Natural killer cell treated with Interleukin-12 subunit alpha and Interleukin-12 subunit beta and Interleukin-15 and Interleukin-18, amount 100 ng/mL, for 72 hours (primary cell): Measurements from ENCODE around the gene IRF2. TPM values are rescaled to one million over a fixed set of nuclear protein-coding genes. Genes with fewer than 3 reads are reported as not detected.

Experiments used
- ATAC-seq, 2 donors: fragments of 150-1000 bp; cut with Tn5 transposase in 1 of 2; sonication (Bioruptor Pico), chemical (Tn5 transposase) in 1 of 2; 2 replicates each; pipeline ENCODE4 v1.10.0; 2021
- DNase-seq: peaks from one replicate; pipeline ENCODE4 v3.0.0; 2022; ENCODE audit warnings: low spot score
- H3K27ac Mint-ChIP-seq, 2 donors: 1 replicate in 1 of 2; 2 replicates in 1 of 2; pipeline ENCODE4 v1.8.0; 2022; ENCODE audit warnings: mixed read lengths in 2 of 2, mild to moderate bottlenecking in 1 of 2, moderate library complexity in 1 of 2
- H3K27me3 Mint-ChIP-seq, 2 donors: 1 replicate in 1 of 2; 2 replicates in 1 of 2; pipeline ENCODE4 v1.8.0; 2022; ENCODE audit warnings: mixed read lengths in 2 of 2
- H3K36me3 Mint-ChIP-seq: one replicate; pipeline ENCODE4 v1.8.0; 2022; ENCODE audit warnings: mixed read lengths
- H3K4me1 Mint-ChIP-seq, 2 donors: 1 replicate in 1 of 2; 2 replicates in 1 of 2; pipeline ENCODE4 v1.8.0; 2022; ENCODE audit warnings: low read depth in 2 of 2, mixed read lengths in 2 of 2, mild to moderate bottlenecking in 1 of 2
- H3K4me3 Mint-ChIP-seq: one replicate; pipeline ENCODE4 v1.8.0; 2022; ENCODE audit warnings: mixed read lengths
- H3K9me3 Mint-ChIP-seq: 2 replicates; pipeline ENCODE4 v1.8.0; 2022; ENCODE audit warnings: mixed read lengths
- total RNA-seq, 2 donors: library from RNA; stranded (reverse); gene quantifications; one replicate each; pipeline ENCODE4 v1.2.3, GENCODE V29; 2022

The IRF2 gene
- total RNA-seq, 2 donors from 2014 or later: 55.2 to 67.8 TPM

- DNase-seq: no peak
- no peaks in the 10 kb centered on the region for H3K36me3 Mint-ChIP-seq
- H3K27me3 Mint-ChIP-seq: no peaks in the 10 kb centered on the region
- peaks cover 64 to 73% of the 10 kb centered on the region in 2 donors for H3K4me1 Mint-ChIP-seq
- no peak overlapping the region for H3K4me3 Mint-ChIP-seq
- H3K9me3 Mint-ChIP-seq: no peaks in the 10 kb centered on the region
- peak overlapping the region in 1 of 2 donors; percentile 68 for H3K27ac Mint-ChIP-seq
- ATAC-seq: no peak
Observed at GRCh38 chr4:184451726-184452125, 22.6 kb downstream of the IRF2 start.

GRCh38 chr4:184450743-184451535, 23.4 kb downstream of the IRF2 start:
- peak overlapping the region in 1 of 2 donors; percentile 68 for H3K27ac Mint-ChIP-seq

DNA sequence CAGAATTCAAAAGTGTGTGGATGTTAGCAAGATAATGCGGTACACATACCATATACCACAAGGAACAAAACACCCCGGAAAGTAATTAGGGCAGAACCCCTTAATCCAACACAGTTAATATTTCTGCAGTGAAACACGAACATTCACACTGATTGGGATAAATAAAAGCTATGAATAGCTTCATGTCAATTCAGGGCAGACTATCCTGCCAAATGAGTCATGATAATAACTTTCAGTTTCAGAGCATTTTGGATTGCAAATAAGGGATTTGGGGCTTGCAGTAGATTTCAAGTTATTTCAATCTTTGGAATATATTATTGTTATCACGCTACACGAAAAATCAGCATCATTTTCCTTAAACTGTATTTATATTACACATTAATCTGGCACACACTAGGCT, 24.3 kb downstream of the IRF2 start:
- Mint-ChIP-seq H3K27ac (peak overlapping the region; percentile 83 to 88), H3K9me3 (no peaks in the 10 kb centered on the region), H3K4me1 (peaks cover 71 to 72% of the 10 kb centered on the region in 2 donors), H3K36me3 (peaks cover 7% of the 10 kb centered on the region), H3K4me3 (peak overlapping the region; percentile 83), H3K27me3 (no peaks in the 10 kb centered on the region)
- DNase-seq: no peak
- no peak for ATAC-seq

More at GRCh38 chr4:184450743-184451535, 23.4 kb downstream of the IRF2 start:
- no peaks in the 10 kb centered on the region for H3K9me3 Mint-ChIP-seq
- peaks cover 3% of the 10 kb centered on the region for H3K36me3 Mint-ChIP-seq
- no peaks in the 10 kb centered on the region for H3K27me3 Mint-ChIP-seq
- DNase-seq (no peak), ATAC-seq (no peak)
- H3K4me1 Mint-ChIP-seq: peaks cover 70 to 74% of the 10 kb centered on the region in 2 donors
- no peak overlapping the region for H3K4me3 Mint-ChIP-seq

- Mint-ChIP-seq H3K27me3 (no peaks in the 10 kb centered on the region), H3K36me3 (peaks cover 7% of the 10 kb centered on the region), H3K4me1 (peaks cover 69 to 74% of the 10 kb centered on the region in 2 donors), H3K27ac (peak overlapping the region; percentile 83 to 88), H3K4me3 (peak overlapping the region; percentile 83), H3K9me3 (no peaks in the 10 kb centered on the region)
- DNase-seq (no peak), ATAC-seq (peak; percentile 78 to 83)
Observed at GRCh38 chr4:184448821-184449220, 25.5 kb downstream of the IRF2 start.

DNA sequence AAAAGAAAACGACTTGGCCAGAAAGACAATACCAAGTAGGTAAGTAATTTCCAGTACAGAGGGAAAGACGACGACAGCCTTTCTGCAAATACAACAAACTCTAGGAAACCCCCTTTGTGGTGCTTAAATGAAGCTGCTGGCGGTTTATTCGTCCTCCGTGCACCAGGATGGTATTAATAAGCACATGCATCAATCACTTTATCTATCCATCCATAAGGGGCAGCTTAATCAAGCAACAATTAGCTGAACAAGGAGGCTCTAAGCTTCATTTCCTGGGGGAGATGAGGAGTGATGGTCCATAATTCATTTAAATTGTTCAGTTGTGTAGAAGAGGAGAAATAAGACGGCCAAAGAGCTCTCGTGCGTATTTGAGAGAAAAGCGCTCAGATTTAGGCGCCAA, 26.2 kb downstream of the IRF2 start:
- H3K4me1 Mint-ChIP-seq: peaks cover 69 to 75% of the 10 kb centered on the region in 2 donors
- H3K27me3 Mint-ChIP-seq: no peaks in the 10 kb centered on the region
- H3K27ac Mint-ChIP-seq: peak overlapping the region; percentile 83 to 88
- H3K36me3 Mint-ChIP-seq: peaks cover 7% of the 10 kb centered on the region
- DNase-seq (no peak), ATAC-seq (no peak)
- no peaks in the 10 kb centered on the region for H3K9me3 Mint-ChIP-seq
- peak overlapping the region; percentile 83 for H3K4me3 Mint-ChIP-seq

DNA sequence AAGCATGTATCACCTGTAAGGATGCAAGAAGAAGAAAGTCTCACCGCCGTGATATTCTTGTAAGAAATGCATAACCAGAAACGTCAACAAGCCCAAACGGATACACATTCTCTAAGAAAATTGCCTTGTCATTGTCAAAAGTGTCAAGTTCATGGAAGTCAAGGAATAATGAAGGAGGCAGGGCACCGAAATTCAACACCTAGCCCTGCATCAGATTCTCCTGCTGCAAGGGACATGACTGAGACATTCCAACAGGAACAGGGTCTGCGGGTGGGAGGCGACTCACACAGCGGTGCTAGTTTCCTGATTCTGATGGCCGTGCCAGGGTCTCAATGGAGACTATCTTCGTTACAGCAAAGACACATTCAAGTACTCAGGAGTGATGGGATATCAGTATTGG, 26.7 kb downstream of the IRF2 start:
- DNase-seq (no peak), ATAC-seq (no peak)
- Mint-ChIP-seq H3K27me3 (no peaks in the 10 kb centered on the region), H3K36me3 (peaks cover 7% of the 10 kb centered on the region), H3K9me3 (no peaks in the 10 kb centered on the region), H3K4me3 (peak overlapping the region; percentile 83), H3K4me1 (peaks cover 72 to 76% of the 10 kb centered on the region in 2 donors), H3K27ac (peak overlapping the region; percentile 83 to 88)

DNA sequence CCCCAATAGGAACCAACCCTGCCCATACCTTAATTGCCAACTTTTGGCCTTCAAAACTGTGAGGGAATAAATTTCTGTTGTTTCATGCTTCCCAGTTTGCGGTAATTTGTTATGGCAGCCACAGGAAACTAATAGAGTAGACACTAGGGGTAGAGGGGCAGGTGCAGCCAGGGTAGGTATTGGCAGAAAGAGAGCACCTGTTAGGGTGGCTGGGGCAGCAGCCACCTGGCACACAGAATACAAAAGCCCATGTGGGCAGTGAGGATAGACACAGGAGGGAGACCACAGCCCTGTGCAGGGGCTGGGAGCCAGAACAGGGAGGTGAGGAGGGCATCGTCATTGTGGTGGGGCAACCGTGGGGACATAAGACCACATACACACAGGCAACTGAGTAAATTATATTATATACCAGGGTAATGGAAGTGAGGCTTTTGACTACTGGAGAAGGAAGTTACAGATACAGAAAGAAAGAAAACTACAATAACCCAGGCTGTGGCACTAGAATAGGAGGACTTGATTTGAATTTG, 28.2 kb downstream of the IRF2 start:
- no peaks in the 10 kb centered on the region for H3K9me3 Mint-ChIP-seq
- H3K27me3 Mint-ChIP-seq: no peaks in the 10 kb centered on the region
- peaks cover 7% of the 10 kb centered on the region for H3K36me3 Mint-ChIP-seq
- ATAC-seq (no peak), DNase-seq (no peak)
- H3K4me3 Mint-ChIP-seq: peak overlapping the region; percentile 13
- peak overlapping the region; percentile 83 to 88 for H3K27ac Mint-ChIP-seq
- H3K4me1 Mint-ChIP-seq: peaks cover 79 to 83% of the 10 kb centered on the region in 2 donors

GRCh38 chr4:184444953-184445309, 29.4 kb downstream of the IRF2 start:
- peaks cover 86 to 91% of the 10 kb centered on the region in 2 donors for H3K4me1 Mint-ChIP-seq
- H3K9me3 Mint-ChIP-seq: no peaks in the 10 kb centered on the region
- peaks cover 7% of the 10 kb centered on the region for H3K36me3 Mint-ChIP-seq
- DNase-seq: peak; percentile 65
- H3K4me3 Mint-ChIP-seq: peak overlapping the region; percentile 33
- H3K27me3 Mint-ChIP-seq: no peaks in the 10 kb centered on the region
- peak overlapping the region; percentile 74 to 88 for H3K27ac Mint-ChIP-seq
- ATAC-seq: peak; percentile 73

DNA sequence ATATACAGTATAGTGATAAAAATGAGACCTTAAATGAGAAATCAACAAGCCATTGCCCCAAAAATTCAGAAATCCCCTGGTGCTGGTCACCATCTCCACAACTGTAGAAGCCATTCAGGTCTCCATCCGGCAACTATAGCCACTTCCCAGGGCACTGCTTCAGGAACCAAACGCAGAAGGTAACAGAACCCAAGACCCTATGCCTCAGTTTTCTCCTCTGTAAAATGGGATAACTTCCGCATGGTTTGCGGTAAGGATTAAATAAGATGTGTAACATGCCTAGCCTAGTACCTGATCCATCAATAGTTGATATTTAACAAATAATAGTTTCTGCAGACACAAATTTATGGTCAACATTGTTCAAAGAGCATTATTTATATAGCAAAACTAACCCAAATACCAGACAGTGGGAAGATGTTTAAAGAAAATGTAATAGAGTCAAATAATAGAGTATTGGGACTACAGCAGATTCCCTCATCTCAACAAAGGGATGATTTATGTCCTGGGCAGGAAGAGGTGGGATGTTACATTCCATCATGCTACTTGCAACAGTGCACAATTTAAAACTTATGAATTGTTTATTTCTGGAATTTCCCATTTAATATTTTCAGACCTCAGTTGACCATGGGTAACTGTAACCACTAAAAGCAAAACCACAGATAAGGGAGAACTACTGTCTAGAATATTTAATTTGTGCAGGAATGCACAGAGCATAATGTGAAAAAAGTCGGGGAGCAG, 30.0 kb downstream of the IRF2 start:
- no peaks in the 10 kb centered on the region for H3K9me3 Mint-ChIP-seq
- H3K27ac Mint-ChIP-seq: peak overlapping the region; percentile 74 to 88
- H3K4me1 Mint-ChIP-seq: peaks cover 84 to 86% of the 10 kb centered on the region in 2 donors
- peak overlapping the region; percentile 33 for H3K4me3 Mint-ChIP-seq
- peaks cover 7% of the 10 kb centered on the region for H3K36me3 Mint-ChIP-seq
- ATAC-seq: no peak
- DNase-seq: no peak
- no peaks in the 10 kb centered on the region for H3K27me3 Mint-ChIP-seq

- Mint-ChIP-seq H3K27ac (peak overlapping the region; percentile 4 to 88), H3K9me3 (no peaks in the 10 kb centered on the region), H3K36me3 (peaks cover 7% of the 10 kb centered on the region), H3K27me3 (no peaks in the 10 kb centered on the region), H3K4me1 (peaks cover 80 to 82% of the 10 kb centered on the region in 2 donors), H3K4me3 (no peak overlapping the region)
- ATAC-seq (no peak), DNase-seq (no peak)
Observed at GRCh38 chr4:184443318-184443717, 31.0 kb downstream of the IRF2 start.

DNA sequence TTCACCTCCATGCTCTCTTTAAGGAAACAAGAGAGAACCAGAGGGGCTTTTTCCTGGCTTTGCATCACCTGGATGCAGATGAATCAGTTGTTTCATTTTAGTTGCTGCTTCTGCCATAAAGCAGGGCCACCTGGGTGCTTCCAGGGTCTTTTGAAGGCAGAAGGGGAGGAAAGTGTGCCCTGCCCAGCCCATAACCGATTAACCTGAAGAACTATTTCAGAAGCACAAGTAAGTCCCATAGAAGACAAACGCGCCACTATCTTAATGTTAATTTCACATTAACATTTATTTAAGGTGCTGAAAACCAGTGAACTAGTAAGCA, 32.1 kb downstream of the IRF2 start:
- peaks cover 78 to 82% of the 10 kb centered on the region in 2 donors for H3K4me1 Mint-ChIP-seq
- DNase-seq (no peak), ATAC-seq (no peak)
- peaks cover 7% of the 10 kb centered on the region for H3K36me3 Mint-ChIP-seq
- no peaks in the 10 kb centered on the region for H3K9me3 Mint-ChIP-seq
- H3K27ac Mint-ChIP-seq: no peak overlapping the region
- no peak overlapping the region for H3K4me3 Mint-ChIP-seq
- no peaks in the 10 kb centered on the region for H3K27me3 Mint-ChIP-seq

DNA sequence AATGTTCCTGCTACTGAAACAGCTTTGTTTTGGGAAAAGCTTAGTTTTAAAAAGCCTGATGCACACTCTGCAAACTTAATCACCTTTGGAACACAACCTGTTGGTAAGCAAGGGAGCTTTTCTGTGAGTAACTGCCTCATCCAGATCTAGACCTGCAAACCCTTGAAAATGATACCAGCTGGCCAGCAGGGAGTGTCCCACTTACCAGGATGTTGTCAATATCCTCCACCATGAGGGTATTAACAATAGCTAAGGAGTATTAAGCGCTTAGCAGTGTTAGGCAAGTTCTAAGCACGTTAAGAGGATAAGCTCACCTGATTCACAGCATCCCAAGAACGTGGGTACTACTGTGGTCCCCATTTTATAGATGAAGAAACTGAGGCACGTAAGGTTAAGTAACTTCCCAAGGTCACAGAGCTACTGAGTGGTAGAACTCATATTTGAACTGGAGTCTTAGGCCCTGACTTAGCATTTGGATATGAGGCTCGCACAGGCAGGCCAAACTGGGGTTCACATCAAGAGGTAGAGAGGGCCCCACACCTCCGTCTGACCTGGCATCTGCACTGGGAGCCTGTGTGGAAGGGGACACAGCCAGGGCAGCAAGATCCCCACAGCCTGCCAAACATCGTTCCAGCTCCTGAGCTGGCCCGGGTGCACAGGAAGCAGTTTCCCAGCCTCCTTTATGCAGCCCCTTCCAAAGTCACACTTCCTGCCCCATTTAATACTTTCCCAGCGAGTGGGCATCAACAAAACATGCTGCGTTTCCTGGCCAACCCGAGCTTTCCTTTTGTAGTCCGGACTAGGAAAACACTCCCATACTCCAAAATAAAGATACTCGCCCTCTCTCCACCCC, 32.7 kb downstream of the IRF2 start:
- Mint-ChIP-seq H3K9me3 (no peaks in the 10 kb centered on the region), H3K4me1 (peaks cover 76 to 80% of the 10 kb centered on the region in 2 donors), H3K4me3 (no peak overlapping the region), H3K36me3 (peaks cover 7% of the 10 kb centered on the region), H3K27ac (peak overlapping the region in 1 of 2 donors; percentile 38), H3K27me3 (no peaks in the 10 kb centered on the region)
- ATAC-seq (no peak), DNase-seq (no peak)

DNA sequence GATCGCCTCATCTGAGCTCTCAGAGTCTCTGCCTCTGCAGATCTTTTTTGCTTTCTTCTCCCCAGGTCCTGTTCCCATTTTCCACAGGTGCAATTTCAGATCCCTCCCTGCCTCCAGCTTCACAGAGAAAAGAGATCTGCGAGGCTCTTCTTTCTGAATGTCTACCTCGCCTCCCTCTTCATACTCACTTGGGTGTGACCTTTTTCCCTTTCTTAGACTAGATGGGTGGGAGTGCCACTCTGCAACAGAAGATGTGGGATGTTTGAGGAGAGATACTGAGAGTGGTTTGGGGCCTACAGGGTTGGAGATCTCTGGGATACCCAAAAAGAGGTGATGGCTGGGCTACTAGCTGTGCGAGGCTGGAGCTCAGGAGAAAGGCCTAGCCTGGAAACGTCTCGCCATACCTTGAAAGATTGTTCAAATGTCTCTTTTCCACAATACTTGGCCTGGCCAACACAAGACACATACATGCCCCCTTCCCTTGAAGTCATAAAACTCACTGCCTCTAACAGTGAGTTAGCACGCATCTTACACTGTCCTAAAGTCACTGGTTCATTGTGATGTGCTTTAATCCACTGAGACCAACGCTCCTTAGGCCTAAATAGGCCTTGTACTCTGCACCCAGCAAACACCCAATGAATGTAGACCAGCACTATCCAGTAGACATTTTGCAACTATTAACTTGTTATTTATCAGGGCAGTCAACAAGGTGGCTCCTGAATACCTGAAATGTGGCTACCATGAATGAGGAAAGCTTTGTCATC, 33.6 kb downstream of the IRF2 start:
- Mint-ChIP-seq H3K27me3 (no peaks in the 10 kb centered on the region), H3K4me3 (no peak overlapping the region), H3K27ac (peak overlapping the region; percentile 9 to 38), H3K36me3 (peaks cover 3% of the 10 kb centered on the region), H3K4me1 (peaks cover 72 to 77% of the 10 kb centered on the region in 2 donors), H3K9me3 (no peaks in the 10 kb centered on the region)
- DNase-seq (no peak), ATAC-seq (no peak)
